Esophagus muscularis mucosa (tissue), 4 donors: Measurements from ENCODE around the gene GREB1. TPM values are rescaled to one million over a fixed set of nuclear protein-coding genes. Genes with fewer than 3 reads are reported as not detected.

ENCODE experiments used
- DNase-seq: peaks from one replicate; pipeline ENCODE4 v3.0.0-alpha.2; 2017; ENCODE audit errors: extremely low spot score
- H3K27ac ChIP-seq, 4 donors: fragments of 200-600 bp; sonication (generic); replicated peaks in 1 of 4; 1 replicate in 3 of 4; 2 replicates in 1 of 4; pipeline ENCODE4 v1.5.1; 2016 to 2019; ENCODE audit warnings: mild to moderate bottlenecking in 1 of 4
- H3K27me3 ChIP-seq, 4 donors: fragments of 200-600 bp; sonication (generic); one replicate each; pipeline versions ENCODE4 v1.5.1 to v1.6.0; 2016 to 2019
- H3K36me3 ChIP-seq, 4 donors: fragments of 200-600 bp; sonication (generic); one replicate each; pipeline ENCODE4 v1.5.1; 2016 to 2019
- H3K4me1 ChIP-seq, 4 donors: fragments of 200-600 bp; sonication (generic); one replicate each; pipeline ENCODE4 v1.5.1; 2016 to 2019
- H3K4me3 ChIP-seq, 4 donors: fragments of 200-600 bp; sonication (generic); 1 replicate in 2 of 4; 2 replicates in 2 of 4; pipeline ENCODE4 v1.5.1; 2016 to 2019; ENCODE audit warnings: mild to moderate bottlenecking in 4 of 4, moderate library complexity in 1 of 4
- H3K9me3 ChIP-seq, 4 donors: fragments of 200-600 bp; sonication (generic); 1 replicate in 3 of 4; 2 replicates in 1 of 4; pipeline ENCODE4 v1.5.1; 2016 to 2019
- EP300 ChIP-seq: sonication (generic); formaldehyde crosslinking; IDR thresholded peaks from one replicate; pipeline ENCODE4 v1.6.1; 2017; ENCODE audit warnings: antibody characterized with exemption
- POLR2A ChIP-seq: fragments of 450-650 bp; IDR thresholded peaks from one replicate; pipeline ENCODE4 v1.6.1; 2017; ENCODE audit warnings: antibody characterized with exemption, moderate library complexity, mild to moderate bottlenecking, low read depth
- POLR2AphosphoS5 ChIP-seq, 2 donors: sonication (generic); formaldehyde crosslinking; IDR thresholded peaks; one replicate each; pipeline ENCODE4 v1.6.1; 2017; ENCODE audit warnings: antibody characterized with exemption in 2 of 2
- WGBS: methylation state at CpG from one replicate; pipeline ENCODE4 v1.1.5; 2018; 5-methylcytosine and 5-hydroxymethylcytosine counted together
- intact Hi-C: fragments of 100-400 bp; cut with DNase I; formaldehyde crosslinking; loops from one replicate; pipeline ENCODE4 v1.15.1; 2023
- total RNA-seq, 4 donors: library from RNA; depleted of rRNA; stranded (reverse); fragments of >200 nt; gene quantifications; one replicate each; pipeline versions ENCODE4 v1.1.0 to v1.2.1, GENCODE V29; 2016
- TF ChIP-seq, protein P1 (sequence below), 3 experiments: fragments of 200-600 bp in 2 of 3; fragments of 450-650 bp in 1 of 3; sonication (generic) in 2 of 3; IDR thresholded peaks; one replicate each; pipeline ENCODE4 v1.5.1; 2017 to 2019; ENCODE audit warnings: antibody characterized with exemption in 3 of 3, mild to moderate bottlenecking in 2 of 3, moderate library complexity in 1 of 3

Gene GREB1
- total RNA-seq, 4 donors from 2014 or later = 3.7 to 11.0 (median 7.7) TPM

DNA sequence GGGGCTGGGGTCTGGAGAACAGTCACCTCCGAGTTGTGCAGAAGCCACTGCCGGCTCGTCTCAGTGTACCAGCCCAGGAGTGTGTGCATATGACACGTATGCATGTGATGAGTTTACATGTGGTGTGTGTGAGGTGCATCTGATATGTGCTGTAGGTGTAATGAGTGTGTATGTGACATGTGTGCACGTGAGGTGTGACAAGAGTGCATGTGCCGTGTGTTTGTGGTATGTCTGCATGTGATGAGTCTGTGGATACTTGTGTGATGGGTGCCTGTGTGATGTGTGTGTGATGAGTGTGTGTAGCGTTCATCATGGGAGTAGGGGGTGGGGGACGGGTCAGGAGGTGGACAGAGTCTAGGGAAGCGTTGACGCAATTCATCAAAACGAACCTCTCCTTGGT, 123.3 kb downstream of the GREB1 start:
- no peak for DNase-seq
- peaks cover 0 to 38% (median 0%) of the 10 kb centered on the region in 4 donors for H3K27me3 ChIP-seq
- H3K36me3 ChIP-seq = no peaks in the 10 kb centered on the region
- WGBS = 77% methylated on average over 10 of the region's 11 CpGs
- no peaks in the 10 kb centered on the region for H3K9me3 ChIP-seq
- TF ChIP-seq POLR2AphosphoS5 (IDR thresholded peaks at IDR 0.05) (no peak), POLR2A (no peak), EP300 (no peak)
- TF ChIP-seq, protein P1, sequence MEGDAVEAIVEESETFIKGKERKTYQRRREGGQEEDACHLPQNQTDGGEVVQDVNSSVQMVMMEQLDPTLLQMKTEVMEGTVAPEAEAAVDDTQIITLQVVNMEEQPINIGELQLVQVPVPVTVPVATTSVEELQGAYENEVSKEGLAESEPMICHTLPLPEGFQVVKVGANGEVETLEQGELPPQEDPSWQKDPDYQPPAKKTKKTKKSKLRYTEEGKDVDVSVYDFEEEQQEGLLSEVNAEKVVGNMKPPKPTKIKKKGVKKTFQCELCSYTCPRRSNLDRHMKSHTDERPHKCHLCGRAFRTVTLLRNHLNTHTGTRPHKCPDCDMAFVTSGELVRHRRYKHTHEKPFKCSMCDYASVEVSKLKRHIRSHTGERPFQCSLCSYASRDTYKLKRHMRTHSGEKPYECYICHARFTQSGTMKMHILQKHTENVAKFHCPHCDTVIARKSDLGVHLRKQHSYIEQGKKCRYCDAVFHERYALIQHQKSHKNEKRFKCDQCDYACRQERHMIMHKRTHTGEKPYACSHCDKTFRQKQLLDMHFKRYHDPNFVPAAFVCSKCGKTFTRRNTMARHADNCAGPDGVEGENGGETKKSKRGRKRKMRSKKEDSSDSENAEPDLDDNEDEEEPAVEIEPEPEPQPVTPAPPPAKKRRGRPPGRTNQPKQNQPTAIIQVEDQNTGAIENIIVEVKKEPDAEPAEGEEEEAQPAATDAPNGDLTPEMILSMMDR (IDR thresholded peaks at IDR 0.05) = no peak
- no peak overlapping the region for H3K27ac ChIP-seq
- no peak overlapping the region for H3K4me3 ChIP-seq
- intact Hi-C loops = no loop called here
- no peaks in the 10 kb centered on the region for H3K4me1 ChIP-seq

DNA sequence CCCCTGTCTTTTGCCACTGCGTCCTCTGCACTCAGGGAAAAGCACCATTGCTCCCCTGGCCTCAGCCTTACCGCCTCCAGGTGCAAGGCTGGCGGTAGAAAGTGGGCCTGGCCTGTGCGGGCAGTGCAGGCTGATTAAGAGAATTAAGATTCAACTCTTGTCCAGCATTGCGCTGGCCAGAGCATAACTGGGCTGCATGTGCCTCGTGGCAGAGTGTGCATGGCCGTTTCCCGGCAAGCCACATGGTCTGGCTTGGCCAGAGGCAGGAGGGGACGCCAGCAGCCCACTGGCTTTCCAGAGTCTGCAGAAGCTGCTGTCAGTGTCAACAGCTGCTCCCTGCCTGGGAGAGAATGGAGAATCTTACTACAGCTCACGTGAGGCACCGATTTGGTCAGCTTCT, 123.8 kb downstream of the GREB1 start:
- H3K36me3 ChIP-seq = no peaks in the 10 kb centered on the region
- H3K27me3 ChIP-seq = peaks cover 0 to 43% (median 0%) of the 10 kb centered on the region in 4 donors
- TF ChIP-seq POLR2AphosphoS5 (IDR thresholded peaks at IDR 0.05) = no peak
- TF ChIP-seq POLR2A = no peak
- TF ChIP-seq, protein P1 (IDR thresholded peaks at IDR 0.05) = no peak
- no peak for TF ChIP-seq EP300
- H3K4me3 ChIP-seq = no peak overlapping the region
- H3K4me1 ChIP-seq = no peaks in the 10 kb centered on the region
- H3K9me3 ChIP-seq = peaks cover 0 to 4% (median 0%) of the 10 kb centered on the region in 4 donors
- DNase-seq = no peak
- H3K27ac ChIP-seq = no peak overlapping the region
- WGBS = 70% methylated on average over 8 of the region's 11 CpGs
- intact Hi-C loops = no loop called here

DNA sequence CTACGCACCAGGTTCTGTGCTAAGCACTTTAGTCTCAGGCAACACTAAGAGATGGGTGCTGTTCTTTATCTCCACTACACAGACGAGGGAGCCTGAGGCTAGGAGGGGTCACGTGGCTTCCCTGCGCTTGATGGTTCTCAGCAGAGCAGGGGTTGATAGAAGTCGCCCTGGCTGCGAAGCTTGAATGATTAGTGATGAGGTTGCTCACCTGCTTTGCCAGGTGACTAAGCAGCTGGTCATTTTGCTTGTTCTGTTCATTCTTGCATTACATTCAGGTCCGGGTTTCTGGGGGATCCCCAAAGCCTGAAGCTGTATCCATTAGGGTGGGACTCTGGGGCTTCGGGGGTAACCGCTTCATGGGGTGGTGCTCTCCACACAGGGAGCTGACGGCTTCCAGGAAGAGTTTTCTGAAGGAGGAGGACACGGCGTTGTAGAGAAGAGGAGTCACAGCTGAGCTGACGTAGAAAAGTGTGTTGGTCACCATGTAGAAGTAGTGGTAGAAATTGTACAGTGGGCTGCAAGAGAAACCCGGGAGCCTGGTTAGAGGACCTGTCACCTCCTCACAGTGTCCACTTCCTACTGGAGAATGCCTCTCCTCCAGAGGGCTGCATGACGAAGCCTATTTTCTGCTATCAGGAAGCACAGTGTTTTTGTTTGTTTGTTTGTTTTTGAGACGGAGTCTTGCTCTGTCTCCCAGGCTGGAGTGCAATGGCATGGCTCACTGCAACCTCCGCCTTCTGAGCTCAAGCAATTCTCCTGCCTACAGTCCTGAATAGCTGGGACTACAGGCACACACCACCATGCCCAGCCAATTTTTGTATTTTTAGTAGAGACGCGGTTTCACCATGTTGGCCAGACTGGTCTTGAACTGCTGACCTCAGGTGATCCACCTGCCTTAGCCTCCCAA, 124.6 kb downstream of the GREB1 start:
- 83% methylated on average over 19 of the region's 19 CpGs for WGBS
- no peak for DNase-seq
- H3K4me1 ChIP-seq = no peaks in the 10 kb centered on the region
- no peaks in the 10 kb centered on the region for H3K36me3 ChIP-seq
- H3K9me3 ChIP-seq = peaks cover 0 to 11% (median 3%) of the 10 kb centered on the region in 4 donors
- no peak for TF ChIP-seq POLR2AphosphoS5 (IDR thresholded peaks at IDR 0.05)
- TF ChIP-seq, protein P1 (IDR thresholded peaks at IDR 0.05) = no peak
- no peak for TF ChIP-seq EP300
- no peak for TF ChIP-seq POLR2A
- peaks cover 0 to 43% (median 0%) of the 10 kb centered on the region in 4 donors for H3K27me3 ChIP-seq
- no peak overlapping the region for H3K27ac ChIP-seq
- no peak overlapping the region for H3K4me3 ChIP-seq
- intact Hi-C loops = no loop called here

DNA sequence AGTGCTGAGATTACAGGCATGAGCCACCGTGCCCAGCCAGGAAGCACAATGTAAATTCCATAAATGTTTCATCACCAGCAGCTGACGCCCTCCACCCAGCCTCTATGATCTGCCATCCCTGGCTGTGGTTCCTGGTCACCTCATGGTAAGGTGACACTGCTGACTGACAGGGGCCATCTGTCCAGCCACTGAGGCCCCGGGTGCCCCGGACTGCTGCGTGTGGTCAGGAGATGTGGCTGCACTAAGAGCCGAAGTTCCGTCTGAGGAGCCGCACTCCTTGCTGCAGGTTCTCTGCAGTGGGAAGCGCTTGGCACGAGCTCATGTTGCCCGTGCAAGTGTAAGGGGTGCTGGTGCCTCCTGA, 125.2 kb downstream of the GREB1 start:
- Histone ChIP-seq H3K9me3 (peaks cover 0 to 11% (median 3%) of the 10 kb centered on the region in 4 donors), H3K27me3 (peaks cover 0 to 49% (median 0%) of the 10 kb centered on the region in 4 donors), H3K36me3 (no peaks in the 10 kb centered on the region), H3K4me3 (no peak overlapping the region), H3K27ac (no peak overlapping the region), H3K4me1 (no peaks in the 10 kb centered on the region)
- WGBS = 86% methylated on average over 11 of the region's 11 CpGs
- intact Hi-C loops = no loop called here
- TF ChIP-seq, protein P1 (IDR thresholded peaks at IDR 0.05) = no peak
- TF ChIP-seq POLR2AphosphoS5 (IDR thresholded peaks at IDR 0.05) (no peak), EP300 (no peak), POLR2A (no peak)
- DNase-seq = no peak
